MM.1S (cell line): ENCODE results near the gene ZDHHC15.
"Not testable (repeated sequence)": the region's sequence is repeated elsewhere in the genome, so short reads cannot be mapped to it uniquely, and the experiment has no call there.

Experiments used
- DNase-seq: peaks from one replicate; pipeline ENCODE4 v3.0.0-alpha.2; 2015
- H2AFZ ChIP-seq: fragments of 300-600 bp; sonication (generic); 2 replicates; pipeline ENCODE4 v1.6.0; 2016; ENCODE audit warnings: antibody characterized with exemption, low read length
- H3F3A ChIP-seq: fragments of 300-600 bp; sonication (generic); 2 replicates; pipeline ENCODE4 v1.6.1; 2016; ENCODE audit warnings: mild to moderate bottlenecking, antibody characterized with exemption, low read length, moderate library complexity, mixed read lengths; ENCODE audit not compliant: insufficient read depth
- H3K27ac ChIP-seq: fragments of 300-600 bp; sonication (generic); 2 replicates; pipeline ENCODE4 v1.5.1; 2016; ENCODE audit warnings: mild to moderate bottlenecking, low read length
- H3K27me3 ChIP-seq: fragments of 300-600 bp; sonication (generic); replicated peaks from 2 replicates; pipeline ENCODE4 v1.6.0; 2016; ENCODE audit warnings: low read length; ENCODE audit not compliant: insufficient read depth
- H3K36me3 ChIP-seq: fragments of 300-600 bp; sonication (generic); replicated peaks from 2 replicates; pipeline ENCODE4 v1.6.1; 2016; ENCODE audit warnings: mild to moderate bottlenecking, low read length, mixed read lengths; ENCODE audit not compliant: insufficient read depth
- H3K4me1 ChIP-seq: fragments of 300-600 bp; sonication (generic); 2 replicates; pipeline ENCODE4 v1.6.1; 2016; ENCODE audit warnings: low read length, mixed read lengths
- H3K4me2 ChIP-seq: fragments of 300-600 bp; sonication (generic); 2 replicates; pipeline ENCODE4 v1.6.0; 2016; ENCODE audit warnings: low read depth, low read length
- H3K4me3 ChIP-seq: fragments of 300-600 bp; sonication (generic); 2 replicates; pipeline ENCODE4 v1.5.1; 2016; ENCODE audit warnings: low read length, mixed read lengths
- H3K79me2 ChIP-seq: fragments of 300-600 bp; sonication (generic); 2 replicates; pipeline ENCODE4 v1.6.1; 2016; ENCODE audit warnings: mixed run types, low read length, mixed read lengths
- H3K9ac ChIP-seq: fragments of 300-600 bp; sonication (generic); 2 replicates; pipeline ENCODE4 v1.6.1; 2016; ENCODE audit warnings: low read length, mixed read lengths
- H3K9me2 ChIP-seq: fragments of 300-600 bp; sonication (generic); replicated peaks from 2 replicates; pipeline ENCODE4 v1.6.1; 2016; ENCODE audit warnings: mild to moderate bottlenecking, low read length, mixed read lengths; ENCODE audit not compliant: insufficient read depth
- H3K9me3 ChIP-seq: fragments of 300-600 bp; sonication (generic); replicated peaks from 2 replicates; pipeline ENCODE4 v1.6.1; 2016; ENCODE audit warnings: mild to moderate bottlenecking, low read length, mixed read lengths; ENCODE audit not compliant: insufficient read depth
- H4K20me1 ChIP-seq: fragments of 300-600 bp; sonication (generic); 2 replicates; pipeline ENCODE4 v1.6.1; 2016; ENCODE audit warnings: mild to moderate bottlenecking, low read length, moderate library complexity, mixed read lengths; ENCODE audit not compliant: insufficient read depth
- EZH2 ChIP-seq: fragments of 300-600 bp; sonication (generic); optimal IDR thresholded peaks from 2 replicates; pipeline ENCODE3; 2017; ENCODE audit warnings: low read depth, mild to moderate bottlenecking, antibody characterized with exemption, low read length, mixed read lengths
- EZH2phosphoT487 ChIP-seq: fragments of 300-600 bp; sonication (generic); IDR thresholded peaks from 2 replicates; pipeline ENCODE4 v1.6.1; 2018; ENCODE audit warnings: antibody characterized with exemption, low read length
- TF ChIP-seq, protein P1 (sequence below): fragments of 300-600 bp; sonication (generic); IDR thresholded peaks from 2 replicates; pipeline ENCODE4 v1.5.1; 2016; ENCODE audit warnings: antibody characterized with exemption, low read length, mixed read lengths

ZDHHC15 gene

DNA sequence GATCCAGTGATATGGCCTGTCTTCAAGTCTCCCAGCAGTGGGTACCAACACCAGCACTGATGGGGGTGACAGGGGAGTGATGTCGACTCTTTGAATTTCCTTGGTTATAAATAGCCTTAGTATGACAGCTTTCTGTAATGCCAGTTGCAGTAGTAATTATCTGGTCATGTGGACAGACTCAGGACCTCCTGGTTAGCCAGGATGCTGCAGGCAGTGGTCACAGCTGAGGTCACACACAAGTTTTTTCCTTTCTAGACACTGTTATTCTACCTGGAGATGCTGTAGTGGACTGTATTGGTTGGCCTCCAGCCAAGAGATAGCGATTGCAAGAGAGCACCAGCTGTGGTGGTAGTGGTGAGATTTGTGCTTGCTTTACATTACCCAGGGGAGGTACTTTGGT lies 185.3 kb downstream of the ZDHHC15 start:
- no peaks in the 10 kb centered on the region for H4K20me1 ChIP-seq
- no peaks in the 10 kb centered on the region for H3K79me2 ChIP-seq
- no peaks in the 10 kb centered on the region for H3F3A ChIP-seq
- H3K27ac ChIP-seq = no peak overlapping the region
- H3K4me3 ChIP-seq = no peak overlapping the region
- H3K4me2 ChIP-seq = no peak overlapping the region
- no peak overlapping the region for H3K9ac ChIP-seq
- no peaks in the 10 kb centered on the region for H3K9me2 ChIP-seq
- H3K27me3 ChIP-seq = no peaks in the 10 kb centered on the region
- H3K36me3 ChIP-seq = no peaks in the 10 kb centered on the region
- H3K4me1 ChIP-seq = no peaks in the 10 kb centered on the region
- TF ChIP-seq, protein P1, sequence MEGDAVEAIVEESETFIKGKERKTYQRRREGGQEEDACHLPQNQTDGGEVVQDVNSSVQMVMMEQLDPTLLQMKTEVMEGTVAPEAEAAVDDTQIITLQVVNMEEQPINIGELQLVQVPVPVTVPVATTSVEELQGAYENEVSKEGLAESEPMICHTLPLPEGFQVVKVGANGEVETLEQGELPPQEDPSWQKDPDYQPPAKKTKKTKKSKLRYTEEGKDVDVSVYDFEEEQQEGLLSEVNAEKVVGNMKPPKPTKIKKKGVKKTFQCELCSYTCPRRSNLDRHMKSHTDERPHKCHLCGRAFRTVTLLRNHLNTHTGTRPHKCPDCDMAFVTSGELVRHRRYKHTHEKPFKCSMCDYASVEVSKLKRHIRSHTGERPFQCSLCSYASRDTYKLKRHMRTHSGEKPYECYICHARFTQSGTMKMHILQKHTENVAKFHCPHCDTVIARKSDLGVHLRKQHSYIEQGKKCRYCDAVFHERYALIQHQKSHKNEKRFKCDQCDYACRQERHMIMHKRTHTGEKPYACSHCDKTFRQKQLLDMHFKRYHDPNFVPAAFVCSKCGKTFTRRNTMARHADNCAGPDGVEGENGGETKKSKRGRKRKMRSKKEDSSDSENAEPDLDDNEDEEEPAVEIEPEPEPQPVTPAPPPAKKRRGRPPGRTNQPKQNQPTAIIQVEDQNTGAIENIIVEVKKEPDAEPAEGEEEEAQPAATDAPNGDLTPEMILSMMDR = no peak
- TF ChIP-seq EZH2phosphoT487 (no peak), EZH2 (no peak)
- no peak for DNase-seq
- H2AFZ ChIP-seq = no peak overlapping the region
- no peaks in the 10 kb centered on the region for H3K9me3 ChIP-seq

DNA sequence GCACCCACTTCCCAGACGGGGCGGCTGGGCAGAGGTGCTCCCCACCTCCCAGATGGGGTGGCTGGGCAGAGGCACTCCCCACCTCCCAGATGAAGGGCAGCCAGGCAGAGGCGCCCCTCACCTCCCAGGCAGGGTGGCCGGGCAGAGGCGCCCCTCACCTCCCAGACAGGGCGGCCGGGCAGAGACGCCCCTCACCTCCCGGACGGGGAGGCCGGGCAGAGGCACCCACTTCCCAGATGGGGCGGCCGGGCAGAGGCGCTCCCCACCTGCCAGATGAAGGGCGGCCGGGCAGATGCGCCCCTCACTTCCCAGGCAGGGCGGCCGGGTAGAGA lies 187.7 kb downstream of the ZDHHC15 start:
- H3K79me2 ChIP-seq = no peaks in the 10 kb centered on the region
- TF ChIP-seq EZH2 (no peak), EZH2phosphoT487 (no peak)
- TF ChIP-seq, protein P1 = no peak
- no peaks in the 10 kb centered on the region for H3K27me3 ChIP-seq
- no peaks in the 10 kb centered on the region for H3F3A ChIP-seq
- no peak overlapping the region for H3K4me3 ChIP-seq
- no peak overlapping the region for H3K27ac ChIP-seq
- no peaks in the 10 kb centered on the region for H3K9me2 ChIP-seq
- no peaks in the 10 kb centered on the region for H3K36me3 ChIP-seq
- H3K4me2 ChIP-seq = no peak overlapping the region
- H3K9ac ChIP-seq = no peak overlapping the region
- H4K20me1 ChIP-seq = no peaks in the 10 kb centered on the region
- no peak overlapping the region for H2AFZ ChIP-seq
- no peaks in the 10 kb centered on the region for H3K9me3 ChIP-seq
- no peaks in the 10 kb centered on the region for H3K4me1 ChIP-seq
- no peak for DNase-seq

DNA sequence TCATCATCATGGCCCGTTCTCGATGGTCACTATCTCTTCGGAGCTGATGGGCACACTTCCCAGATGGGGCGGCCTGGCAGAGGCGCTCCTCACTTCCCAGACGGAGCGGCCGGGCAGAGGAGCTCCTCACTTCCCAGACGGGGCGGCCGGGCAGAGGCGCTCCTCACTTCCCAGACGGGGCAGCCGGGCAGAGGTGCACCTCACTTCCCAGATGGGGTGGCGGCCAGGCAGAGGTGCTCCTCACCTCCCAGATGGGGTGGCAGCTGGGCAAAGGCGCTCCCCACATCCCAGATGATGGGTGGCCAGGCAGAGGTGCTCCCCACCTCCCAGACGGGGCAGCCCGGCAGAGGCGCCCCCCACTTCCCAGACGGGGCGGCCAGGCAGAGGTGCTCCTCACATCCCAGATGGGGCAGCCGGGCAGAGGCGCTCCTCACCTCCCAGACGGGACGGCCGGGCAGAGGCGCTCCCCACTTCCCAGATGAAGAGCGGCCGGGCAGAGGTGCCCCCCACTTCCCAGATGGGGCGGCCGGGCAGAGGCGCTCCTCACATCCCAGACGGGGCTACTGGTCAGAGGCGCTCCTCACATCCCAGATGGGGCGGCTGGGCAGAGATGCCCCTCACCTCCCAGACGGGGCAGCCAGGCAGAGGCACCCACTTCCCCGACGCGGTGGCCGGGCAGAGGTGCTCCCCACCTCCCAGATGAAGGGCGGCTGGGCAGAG lies 188.3 kb downstream of the ZDHHC15 start:
- DNase-seq, H3K79me2 ChIP-seq, H3K4me3 ChIP-seq: not testable (repeated sequence)

DNA sequence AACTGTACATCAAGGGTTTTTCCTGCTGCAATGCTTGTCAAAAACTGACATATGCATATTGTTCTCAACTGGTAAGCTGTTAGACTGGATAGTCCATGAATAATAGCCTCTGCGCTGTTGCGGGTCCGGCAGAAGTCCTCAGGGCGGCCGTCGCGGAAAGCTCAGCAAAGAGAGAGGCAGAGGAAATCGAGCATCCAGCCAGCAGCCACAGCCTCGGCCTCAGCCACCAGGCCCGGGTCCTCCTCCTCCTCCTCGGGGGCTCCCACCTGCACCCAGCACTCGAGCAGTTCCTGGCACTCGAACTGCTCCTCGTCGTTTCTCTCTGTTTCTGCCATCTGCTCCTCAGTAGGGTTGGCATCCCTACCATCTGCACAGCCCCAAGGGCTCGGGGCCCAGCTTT lies 195.2 kb downstream of the ZDHHC15 start:
- Histone ChIP-seq H3K9ac (no peak overlapping the region), H3K9me3 (no peaks in the 10 kb centered on the region), H3K4me3 (no peak overlapping the region), H3K9me2 (no peaks in the 10 kb centered on the region), H3K27me3 (no peaks in the 10 kb centered on the region), H3K79me2 (no peaks in the 10 kb centered on the region), H2AFZ (no peak overlapping the region), H3K27ac (no peak overlapping the region), H4K20me1 (no peaks in the 10 kb centered on the region), H3K4me2 (no peak overlapping the region), H3K36me3 (no peaks in the 10 kb centered on the region), H3F3A (no peaks in the 10 kb centered on the region), H3K4me1 (no peaks in the 10 kb centered on the region)
- TF ChIP-seq EZH2 = no peak
- TF ChIP-seq, protein P1 = no peak
- no peak for TF ChIP-seq EZH2phosphoT487
- DNase-seq = no peak

More for the DNA sequence above, 188.3 kb downstream of the ZDHHC15 start:
- not testable (repeated sequence) for H3F3A ChIP-seq, H3K27me3 ChIP-seq, H3K4me1 ChIP-seq, H3K27ac ChIP-seq, H3K9me2 ChIP-seq, H3K4me2 ChIP-seq, H2AFZ ChIP-seq, H3K9me3 ChIP-seq, H3K9ac ChIP-seq, H3K36me3 ChIP-seq, H4K20me1 ChIP-seq
